SK-N-SH treated with all-trans-retinoic acid at 6 μM for 48 hours (cell line): ENCODE data around the gene MICA.

Experiments
- ATAC-seq: fragments of 200-7000 bp; cut with Tn5 transposase; 3 replicates; pipeline ENCODE4 v1.9.1; 2020; ENCODE audit warnings: mild to moderate bottlenecking, moderate library complexity
- ARNTL ChIP-seq: fragments of 450-650 bp; formaldehyde crosslinking; IDR thresholded peaks from 2 replicates; pipeline ENCODE4 v1.5.0; 2020; ENCODE audit warnings: low read depth, mild to moderate bottlenecking, moderate library complexity, borderline replicate concordance
- BACH2 ChIP-seq: fragments of 250-450 bp; sonication (Bioruptor Pico); IDR thresholded peaks from 2 replicates; pipeline ENCODE4 v1.9.0; 2021; ENCODE audit warnings: mild to moderate bottlenecking, borderline replicate concordance
- CSDC2 ChIP-seq: fragments of 250-450 bp; sonication (Bioruptor Pico); IDR thresholded peaks from 2 replicates; pipeline ENCODE4 v1.5.0; 2020; ENCODE audit warnings: mild to moderate bottlenecking, moderate library complexity
- CSRNP3 ChIP-seq: fragments of 250-450 bp; sonication (Bioruptor Pico); IDR thresholded peaks from 2 replicates; pipeline ENCODE4 v1.5.1; 2021; ENCODE audit warnings: mild to moderate bottlenecking, moderate library complexity
- ESRRG ChIP-seq: fragments of 250-450 bp; sonication (Bioruptor Pico); IDR thresholded peaks from 2 replicates; pipeline ENCODE4 v1.6.1; 2021; ENCODE audit warnings: mild to moderate bottlenecking
- GLIS3 ChIP-seq: fragments of 250-450 bp; sonication (Bioruptor Pico); IDR thresholded peaks from 2 replicates; pipeline ENCODE4 v1.5.0; 2020; ENCODE audit warnings: mild to moderate bottlenecking, moderate library complexity
- ISL1 ChIP-seq: fragments of 250-450 bp; sonication (Bioruptor Pico); IDR thresholded peaks from 2 replicates; pipeline ENCODE4 v2.1.2; 2022; ENCODE audit warnings: mild to moderate bottlenecking, moderate library complexity
- OSR1 ChIP-seq: fragments of 250-450 bp; sonication (Bioruptor Pico); IDR thresholded peaks from 2 replicates; pipeline ENCODE4 v1.8.0; 2022; ENCODE audit warnings: moderate library complexity, mild to moderate bottlenecking, inconsistent platforms
- POU6F1 ChIP-seq: fragments of 250-450 bp; sonication (Bioruptor Pico); IDR thresholded peaks from 2 replicates; pipeline ENCODE4 v1.8.0; 2021; ENCODE audit warnings: low read depth, mild to moderate bottlenecking, moderate library complexity, borderline replicate concordance
- PPARA ChIP-seq: fragments of 250-450 bp; sonication (Bioruptor Pico); IDR thresholded peaks from 2 replicates; pipeline ENCODE4 v1.5.0; 2020; ENCODE audit warnings: mild to moderate bottlenecking, borderline replicate concordance
- RARB ChIP-seq: fragments of 250-450 bp; sonication (Bioruptor Pico); IDR thresholded peaks from 2 replicates; pipeline ENCODE4 v1.8.0; 2021; ENCODE audit warnings: mild to moderate bottlenecking, moderate library complexity
- TCF4 ChIP-seq: fragments of 250-450 bp; sonication (Bioruptor Pico); IDR thresholded peaks from 2 replicates; pipeline ENCODE4 v1.8.0; 2021; ENCODE audit warnings: mild to moderate bottlenecking, moderate library complexity, borderline replicate concordance
- TOX ChIP-seq: fragments of 250-450 bp; sonication (Bioruptor Pico); IDR thresholded peaks from 2 replicates; pipeline ENCODE4 v1.8.0; 2021; ENCODE audit warnings: mild to moderate bottlenecking, moderate library complexity, borderline replicate concordance
- TSHZ2 ChIP-seq: fragments of 250-450 bp; sonication (Bioruptor Pico); IDR thresholded peaks from 2 replicates; pipeline ENCODE4 v1.5.0; 2020; ENCODE audit warnings: mild to moderate bottlenecking, moderate library complexity
- ZC3H10 ChIP-seq: fragments of 250-450 bp; sonication (Bioruptor Pico); IDR thresholded peaks from 2 replicates; pipeline ENCODE4 v1.5.1; 2021; ENCODE audit warnings: mild to moderate bottlenecking, moderate library complexity
- ZFP30 ChIP-seq: fragments of 450-650 bp; formaldehyde crosslinking; IDR thresholded peaks from 2 replicates; pipeline ENCODE4 v1.5.0; 2022; ENCODE audit warnings: mild to moderate bottlenecking, moderate library complexity
- ZNF565 ChIP-seq: fragments of 450-650 bp; formaldehyde crosslinking; conservative IDR thresholded peaks from 2 replicates; pipeline ENCODE4 v1.5.0; 2020; ENCODE audit warnings: low read depth, mild to moderate bottlenecking, moderate library complexity
- ZNF70 ChIP-seq: fragments of 450-650 bp; formaldehyde crosslinking; IDR thresholded peaks from 2 replicates; pipeline ENCODE4 v1.5.0; 2020; ENCODE audit warnings: mild to moderate bottlenecking, moderate library complexity

MICA gene

GRCh38 chr6:31399589-31400466 lies 3.6 kb upstream of the MICA start:
- ATAC-seq, result peak; percentile 74
- TF ChIP-seq TCF4 (no peak), ESRRG (CRISPR knock-in tag) (no peak), ZNF70 (peak; percentile 97), TOX (CRISPR knock-in tag) (no peak), OSR1 (CRISPR knock-in tag) (no peak), TSHZ2 (CRISPR knock-in tag) (no peak)
- TF ChIP-seq, all 23 proteins: peak for 1

- ATAC-seq, result peak; percentile 23
- no peak for TF ChIP-seq GLIS3
- no peak for TF ChIP-seq TSHZ2 (CRISPR knock-in tag)
- TF ChIP-seq ZNF565, result no peak
- no peak for TF ChIP-seq ARNTL (CRISPR knock-in tag)
- no peak for TF ChIP-seq ZFP30 (CRISPR knock-in tag)
- no peak for TF ChIP-seq ZNF70
- no peak for TF ChIP-seq ISL1 (CRISPR knock-in tag)
Observed at GRCh38 chr6:31400467-31401289, 2.7 kb upstream of the MICA start.

- TF ChIP-seq CSRNP3 (CRISPR knock-in tag) (no peak), ZNF70 (no peak), ZFP30 (CRISPR knock-in tag) (no peak), ARNTL (CRISPR knock-in tag) (no peak), BACH2 (CRISPR knock-in tag) (no peak), TSHZ2 (CRISPR knock-in tag) (no peak), CSDC2 (no peak), ESRRG (CRISPR knock-in tag) (no peak), TCF4 (no peak), PPARA (CRISPR knock-in tag) (no peak), RARB (CRISPR knock-in tag) (no peak), POU6F1 (CRISPR knock-in tag) (no peak), ZNF565 (no peak), ZC3H10 (CRISPR knock-in tag) (no peak)
- peak; percentile 40 for ATAC-seq
Observed at GRCh38 chr6:31401403-31401802, 2.0 kb upstream of the MICA start.
